Panc1 (cell line): ENCODE results near the gene COA6.

ENCODE experiments used
- POLR2AphosphoS5 ChIP-seq: IDR thresholded peaks from 2 replicates; pipeline ENCODE4 v1.6.1; 2012; ENCODE audit warnings: mild to moderate bottlenecking, low read depth, low read length, moderate library complexity
- TF ChIP-seq, protein P1 (sequence below): fragments of 450-650 bp; IDR thresholded peaks from 2 replicates; pipeline ENCODE4 v1.5.1; 2017; ENCODE audit warnings: mild to moderate bottlenecking

DNA sequence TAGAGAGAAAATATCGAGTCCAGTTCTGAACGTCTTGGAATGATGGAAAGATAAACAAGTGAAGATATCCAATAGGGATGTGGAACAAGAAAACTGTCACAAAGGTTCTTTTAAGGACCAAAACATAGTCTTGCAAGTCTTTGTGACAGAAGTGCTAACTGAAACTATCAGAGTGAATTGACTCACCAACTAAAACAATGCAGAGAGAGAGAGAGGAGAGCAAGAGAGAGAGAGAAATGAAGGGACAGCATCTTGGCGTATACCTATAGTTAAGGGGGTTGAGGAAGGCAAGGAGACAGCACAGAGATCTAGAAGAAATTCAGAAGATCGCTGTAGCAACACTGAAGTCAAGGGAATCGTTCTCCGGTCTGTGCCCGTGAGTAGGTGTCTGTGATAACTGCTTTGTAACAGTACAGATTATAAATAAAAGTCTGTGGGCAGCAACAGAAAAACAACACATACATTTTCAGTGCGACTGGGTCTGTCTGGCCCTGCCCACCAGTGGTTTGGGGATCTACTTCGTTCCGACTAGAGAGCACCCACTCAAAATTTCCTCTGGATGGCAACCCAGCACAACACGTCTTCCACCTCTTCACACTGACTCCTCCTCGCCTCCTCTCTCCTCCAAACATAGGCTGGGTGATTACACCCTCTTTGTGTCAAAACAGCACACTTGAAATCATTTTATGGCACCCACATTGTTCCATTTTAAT lies 4.8 kb upstream of the COA6 start:
- TF ChIP-seq POLR2AphosphoS5 = no peak
- TF ChIP-seq, protein P1, sequence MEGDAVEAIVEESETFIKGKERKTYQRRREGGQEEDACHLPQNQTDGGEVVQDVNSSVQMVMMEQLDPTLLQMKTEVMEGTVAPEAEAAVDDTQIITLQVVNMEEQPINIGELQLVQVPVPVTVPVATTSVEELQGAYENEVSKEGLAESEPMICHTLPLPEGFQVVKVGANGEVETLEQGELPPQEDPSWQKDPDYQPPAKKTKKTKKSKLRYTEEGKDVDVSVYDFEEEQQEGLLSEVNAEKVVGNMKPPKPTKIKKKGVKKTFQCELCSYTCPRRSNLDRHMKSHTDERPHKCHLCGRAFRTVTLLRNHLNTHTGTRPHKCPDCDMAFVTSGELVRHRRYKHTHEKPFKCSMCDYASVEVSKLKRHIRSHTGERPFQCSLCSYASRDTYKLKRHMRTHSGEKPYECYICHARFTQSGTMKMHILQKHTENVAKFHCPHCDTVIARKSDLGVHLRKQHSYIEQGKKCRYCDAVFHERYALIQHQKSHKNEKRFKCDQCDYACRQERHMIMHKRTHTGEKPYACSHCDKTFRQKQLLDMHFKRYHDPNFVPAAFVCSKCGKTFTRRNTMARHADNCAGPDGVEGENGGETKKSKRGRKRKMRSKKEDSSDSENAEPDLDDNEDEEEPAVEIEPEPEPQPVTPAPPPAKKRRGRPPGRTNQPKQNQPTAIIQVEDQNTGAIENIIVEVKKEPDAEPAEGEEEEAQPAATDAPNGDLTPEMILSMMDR = no peak
